GM18519 (cell line): ENCODE measurements around the gene CRYBA1.
"Not testable (repeated sequence)": the region's sequence is repeated elsewhere in the genome, so short reads cannot be mapped to it uniquely, and the experiment has no call there.

ENCODE experiments used
- ATAC-seq: cut with Tn5 transposase; IDR thresholded peaks from one replicate; pipeline ENCODE4 v1.9.1; 2021; ENCODE audit warnings: mild to moderate bottlenecking, moderate library complexity; ENCODE audit not compliant: unreplicated experiment, low FRiP score

Gene CRYBA1

GRCh38 chr17:29246628-29247027 is at the start of gene CRYBA1:
TSS of gene CRYBA1 (plus strand) at chr17:29246859. CDS start at chr17:29246864, 5 bp downstream.
- no peak for ATAC-seq

GRCh38 chr17:29197516-29198272 is 49.0 kb upstream of the CRYBA1 start:
- no peak for ATAC-seq

GRCh38 chr17:29204068-29204804 is 42.4 kb upstream of the CRYBA1 start:
- not testable (repeated sequence) for ATAC-seq

GRCh38 chr17:29205047-29205446 is 41.6 kb upstream of the CRYBA1 start:
- ATAC-seq, result no peak

- no peak for ATAC-seq
These were observed 38.7 kb upstream of the CRYBA1 start for GRCh38 chr17:29207975-29208374.

GRCh38 chr17:29209073-29209472 is 37.6 kb upstream of the CRYBA1 start:
- no peak for ATAC-seq

- ATAC-seq, result no peak
These were observed 35.8 kb upstream of the CRYBA1 start for GRCh38 chr17:29210879-29211278.

GRCh38 chr17:29212094-29212631 is 34.5 kb upstream of the CRYBA1 start:
- ATAC-seq, result no peak

- ATAC-seq, result no peak
These were observed 34.0 kb upstream of the CRYBA1 start for GRCh38 chr17:29212681-29213121.

GRCh38 chr17:29214215-29215146 is 32.2 kb upstream of the CRYBA1 start:
- no peak for ATAC-seq

- ATAC-seq, result no peak
These were observed 31.5 kb upstream of the CRYBA1 start for GRCh38 chr17:29215174-29215573.

GRCh38 chr17:29215717-29216116 is 30.9 kb upstream of the CRYBA1 start:
- ATAC-seq, result no peak

- no peak for ATAC-seq
These were observed 30.5 kb upstream of the CRYBA1 start for GRCh38 chr17:29216181-29216580.

- no peak for ATAC-seq
These were observed 29.8 kb upstream of the CRYBA1 start for GRCh38 chr17:29216856-29217255.

GRCh38 chr17:29219378-29220047 is 27.1 kb upstream of the CRYBA1 start:
- no peak for ATAC-seq

- ATAC-seq, result not testable (repeated sequence)
These were observed 25.3 kb upstream of the CRYBA1 start for GRCh38 chr17:29221338-29221737.

GRCh38 chr17:29225396-29225795 is 21.3 kb upstream of the CRYBA1 start:
- ATAC-seq, result no peak

- ATAC-seq, result no peak
These were observed 13.4 kb upstream of the CRYBA1 start for GRCh38 chr17:29233301-29233700.

- not testable (repeated sequence) for ATAC-seq
These were observed 11.7 kb upstream of the CRYBA1 start for GRCh38 chr17:29234972-29235371.

- no peak for ATAC-seq
These were observed 10.8 kb upstream of the CRYBA1 start for GRCh38 chr17:29235904-29236303.
